ENCODE results near the gene ANKMY1. TPM values are rescaled to one million over a fixed set of nuclear protein-coding genes. Genes with fewer than 3 reads are reported as not detected.
A peak's percentile ranks its signal among the peaks of the same experiment; 100 is the strongest.

The ANKMY1 gene
- total RNA-seq, 1 experiment from 2014 or later = 85.7 TPM

- H3K9me2 ChIP-seq (ENCODE audit: insufficient read depth) = no peaks in the 10 kb centered on the region
- peak overlapping the region; percentile 97 for H3K4me2 ChIP-seq
- no peak for TF ChIP-seq EZH2 (IDR thresholded peaks at IDR 0.05; ENCODE audit: low read depth)
- TF ChIP-seq, protein P1, sequence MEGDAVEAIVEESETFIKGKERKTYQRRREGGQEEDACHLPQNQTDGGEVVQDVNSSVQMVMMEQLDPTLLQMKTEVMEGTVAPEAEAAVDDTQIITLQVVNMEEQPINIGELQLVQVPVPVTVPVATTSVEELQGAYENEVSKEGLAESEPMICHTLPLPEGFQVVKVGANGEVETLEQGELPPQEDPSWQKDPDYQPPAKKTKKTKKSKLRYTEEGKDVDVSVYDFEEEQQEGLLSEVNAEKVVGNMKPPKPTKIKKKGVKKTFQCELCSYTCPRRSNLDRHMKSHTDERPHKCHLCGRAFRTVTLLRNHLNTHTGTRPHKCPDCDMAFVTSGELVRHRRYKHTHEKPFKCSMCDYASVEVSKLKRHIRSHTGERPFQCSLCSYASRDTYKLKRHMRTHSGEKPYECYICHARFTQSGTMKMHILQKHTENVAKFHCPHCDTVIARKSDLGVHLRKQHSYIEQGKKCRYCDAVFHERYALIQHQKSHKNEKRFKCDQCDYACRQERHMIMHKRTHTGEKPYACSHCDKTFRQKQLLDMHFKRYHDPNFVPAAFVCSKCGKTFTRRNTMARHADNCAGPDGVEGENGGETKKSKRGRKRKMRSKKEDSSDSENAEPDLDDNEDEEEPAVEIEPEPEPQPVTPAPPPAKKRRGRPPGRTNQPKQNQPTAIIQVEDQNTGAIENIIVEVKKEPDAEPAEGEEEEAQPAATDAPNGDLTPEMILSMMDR (conservative IDR thresholded peaks at IDR 0.05) = no peak
- peak overlapping the region; percentile 94 for H2AFZ ChIP-seq
- no peaks in the 10 kb centered on the region for H3K9me3 ChIP-seq (ENCODE audit: insufficient read depth, low read depth)
- peak overlapping the region; percentile 83 for H3K4me3 ChIP-seq
- H3K4me1 ChIP-seq (replicated peaks; ENCODE audit: insufficient read depth) = peaks cover 32% of the 10 kb centered on the region
- TSS peak; percentile 52 for BruUV-seq (replicated peaks)
- DNase-seq = peak; percentile 57 to 62
- H4K20me1 ChIP-seq (ENCODE audit: insufficient read depth) = peaks cover 22% of the 10 kb centered on the region
- ChIA-PET POLR2A (ENCODE audit: unreplicated experiment) (interaction anchor here (0.6 to 2.4 kb wide), 7 partner anchors 21 to 1050 kb away, joined by 3 to 48 read pairs (median 7); partner anchors contain the start of genes DUSP28 and THAP4), CTCF (interaction anchor here (0.6 to 2.4 kb wide), 4 partner anchors 17 to 73 kb away, joined by 5 to 22 read pairs (median 10); no protein-coding TSS in a partner anchor)
- H3K79me2 ChIP-seq (ENCODE audit: low read depth) = peaks cover 73% of the 10 kb centered on the region
- H3K27ac ChIP-seq = no peak overlapping the region
- peaks cover 19% of the 10 kb centered on the region; the same call in 1 of the 2 replicates for H3F3A ChIP-seq (ENCODE audit: insufficient read depth, low read depth)
- intact Hi-C loops (cut with micrococcal nuclease; ENCODE audit: unreplicated experiment) = loop anchor here (1.0 kb wide), 1 partner anchor 26 kb away; no protein-coding TSS in a partner anchor
- H3K36me3 ChIP-seq (ENCODE audit: low read depth) = no peaks in the 10 kb centered on the region
- H3K27me3 ChIP-seq (ENCODE audit: insufficient read depth, low read depth) = no peaks in the 10 kb centered on the region
Observed at GRCh38 chr2:240586919-240587800, 29.4 kb upstream of the ANKMY1 start.

GRCh38 chr2:240586198-240586918 lies 28.6 kb upstream of the ANKMY1 start, which contains the start of gene CAPN10:
Gene CAPN10 (plus strand): TSS chr2:240586734. CDS start chr2:240586912, 178 bp downstream.
- Histone ChIP-seq H3K9me3 (ENCODE audit: insufficient read depth, low read depth) (no peaks in the 10 kb centered on the region), H3K36me3 (ENCODE audit: low read depth) (no peaks in the 10 kb centered on the region; the same call in 1 of the 2 replicates), H3K9me2 (ENCODE audit: insufficient read depth) (no peaks in the 10 kb centered on the region), H3K4me2 (peak within 1 kb of the TSS; percentile 97), H2AFZ (peak within 1 kb of the TSS; percentile 94), H3K4me1 (replicated peaks; ENCODE audit: insufficient read depth) (peaks cover 40% of the 10 kb centered on the region), H3K27me3 (ENCODE audit: insufficient read depth, low read depth) (no peaks in the 10 kb centered on the region), H3K4me3 (peak within 1 kb of the TSS; percentile 83), H3K79me2 (ENCODE audit: low read depth) (peaks cover 81% of the 10 kb centered on the region), H3F3A (ENCODE audit: insufficient read depth, low read depth) (peaks cover 26% of the 10 kb centered on the region; the same call in 1 of the 2 replicates), H4K20me1 (ENCODE audit: insufficient read depth) (peaks cover 23% of the 10 kb centered on the region), H3K27ac (peak within 1 kb of the TSS; percentile 61)
- ChIA-PET POLR2A (ENCODE audit: unreplicated experiment) (interaction anchor here (0.6 to 2.4 kb wide), 7 partner anchors 21 to 274 kb away, joined by 3 to 48 read pairs (median 7); partner anchors contain the start of gene DUSP28), CTCF (interaction anchor here (1.0 to 2.4 kb wide), 4 partner anchors 18 to 72 kb away, joined by 5 to 22 read pairs (median 8); no protein-coding TSS in a partner anchor)
- DNase-seq = peak; percentile 93 to 100
- TF ChIP-seq EZH2 (IDR thresholded peaks at IDR 0.05; ENCODE audit: low read depth) = no peak
- TF ChIP-seq, protein P1 (conservative IDR thresholded peaks at IDR 0.05) = no peak
- no TSS peak for BruUV-seq (replicated peaks)
- intact Hi-C loops (cut with micrococcal nuclease; ENCODE audit: unreplicated experiment) = loop anchor here (1.0 kb wide), 1 partner anchor 25 kb away; no protein-coding TSS in a partner anchor
